WERI-Rb-1 (cell line): Measurements from ENCODE around the gene AGAP1.
"Not testable (repeated sequence)": the region's sequence is repeated elsewhere in the genome, so short reads cannot be mapped to it uniquely, and the experiment has no call there.

Experiments
- DNase-seq: peaks from one replicate; pipeline ENCODE4 v3.0.0-alpha.2; 2020
- H3K27ac ChIP-seq: fragments of 250-450 bp; sonication (Bioruptor Pico); 2 replicates; pipeline ENCODE4 v1.5.1; 2020; ENCODE audit warnings: mild to moderate bottlenecking, moderate library complexity
- H3K27me3 ChIP-seq: fragments of 250-450 bp; sonication (Bioruptor Pico); 2 replicates; pipeline ENCODE4 v1.5.1; 2021; ENCODE audit warnings: mild to moderate bottlenecking, low read depth, moderate library complexity; ENCODE audit not compliant: insufficient read depth, severe bottlenecking
- H3K36me3 ChIP-seq: fragments of 250-450 bp; sonication (Bioruptor Pico); 2 replicates; pipeline ENCODE4 v1.5.1; 2020; ENCODE audit warnings: mild to moderate bottlenecking, moderate library complexity
- H3K4me3 ChIP-seq: 2 replicates; pipeline ENCODE4 v1.5.1; 2011; ENCODE audit warnings: low read depth, mild to moderate bottlenecking, control low read depth, low read length
- H3K9me3 ChIP-seq: fragments of 250-450 bp; sonication (Bioruptor Pico); 2 replicates; pipeline ENCODE4 v1.5.1; 2021; ENCODE audit warnings: mild to moderate bottlenecking, moderate library complexity; ENCODE audit not compliant: severe bottlenecking
- TF ChIP-seq, protein P1 (sequence below): IDR thresholded peaks from 2 replicates; pipeline ENCODE4 v1.5.1; 2011; ENCODE audit warnings: low read depth, mild to moderate bottlenecking, control low read depth, inconsistent platforms, low read length

AGAP1 gene

DNA sequence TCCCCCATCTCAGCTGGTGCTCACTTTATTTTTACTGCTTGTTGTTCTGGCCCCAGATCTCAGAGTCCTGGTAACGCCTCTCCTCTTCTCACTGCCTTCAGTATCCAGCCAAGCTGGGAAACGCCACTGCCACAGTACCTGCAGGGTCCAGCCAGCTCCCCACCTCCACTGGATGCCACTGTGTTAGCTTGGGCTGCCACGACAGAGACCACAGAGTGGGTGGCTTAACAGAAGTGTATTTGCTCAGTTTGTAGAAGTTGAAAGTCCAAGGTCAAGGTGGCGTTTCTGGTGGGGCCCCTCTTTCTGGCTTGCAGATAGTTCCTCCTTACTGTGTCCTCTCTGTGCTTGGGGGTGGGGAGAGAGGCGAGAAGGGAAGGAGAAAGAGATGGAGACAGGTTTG, 107.1 kb downstream of the AGAP1 start:
- Histone ChIP-seq H3K27me3 (no peaks in the 10 kb centered on the region), H3K36me3 (no peaks in the 10 kb centered on the region), H3K27ac (no peak overlapping the region), H3K9me3 (no peaks in the 10 kb centered on the region), H3K4me3 (no peak overlapping the region)
- TF ChIP-seq, protein P1, sequence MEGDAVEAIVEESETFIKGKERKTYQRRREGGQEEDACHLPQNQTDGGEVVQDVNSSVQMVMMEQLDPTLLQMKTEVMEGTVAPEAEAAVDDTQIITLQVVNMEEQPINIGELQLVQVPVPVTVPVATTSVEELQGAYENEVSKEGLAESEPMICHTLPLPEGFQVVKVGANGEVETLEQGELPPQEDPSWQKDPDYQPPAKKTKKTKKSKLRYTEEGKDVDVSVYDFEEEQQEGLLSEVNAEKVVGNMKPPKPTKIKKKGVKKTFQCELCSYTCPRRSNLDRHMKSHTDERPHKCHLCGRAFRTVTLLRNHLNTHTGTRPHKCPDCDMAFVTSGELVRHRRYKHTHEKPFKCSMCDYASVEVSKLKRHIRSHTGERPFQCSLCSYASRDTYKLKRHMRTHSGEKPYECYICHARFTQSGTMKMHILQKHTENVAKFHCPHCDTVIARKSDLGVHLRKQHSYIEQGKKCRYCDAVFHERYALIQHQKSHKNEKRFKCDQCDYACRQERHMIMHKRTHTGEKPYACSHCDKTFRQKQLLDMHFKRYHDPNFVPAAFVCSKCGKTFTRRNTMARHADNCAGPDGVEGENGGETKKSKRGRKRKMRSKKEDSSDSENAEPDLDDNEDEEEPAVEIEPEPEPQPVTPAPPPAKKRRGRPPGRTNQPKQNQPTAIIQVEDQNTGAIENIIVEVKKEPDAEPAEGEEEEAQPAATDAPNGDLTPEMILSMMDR, result no peak
- DNase-seq, result no peak

DNA sequence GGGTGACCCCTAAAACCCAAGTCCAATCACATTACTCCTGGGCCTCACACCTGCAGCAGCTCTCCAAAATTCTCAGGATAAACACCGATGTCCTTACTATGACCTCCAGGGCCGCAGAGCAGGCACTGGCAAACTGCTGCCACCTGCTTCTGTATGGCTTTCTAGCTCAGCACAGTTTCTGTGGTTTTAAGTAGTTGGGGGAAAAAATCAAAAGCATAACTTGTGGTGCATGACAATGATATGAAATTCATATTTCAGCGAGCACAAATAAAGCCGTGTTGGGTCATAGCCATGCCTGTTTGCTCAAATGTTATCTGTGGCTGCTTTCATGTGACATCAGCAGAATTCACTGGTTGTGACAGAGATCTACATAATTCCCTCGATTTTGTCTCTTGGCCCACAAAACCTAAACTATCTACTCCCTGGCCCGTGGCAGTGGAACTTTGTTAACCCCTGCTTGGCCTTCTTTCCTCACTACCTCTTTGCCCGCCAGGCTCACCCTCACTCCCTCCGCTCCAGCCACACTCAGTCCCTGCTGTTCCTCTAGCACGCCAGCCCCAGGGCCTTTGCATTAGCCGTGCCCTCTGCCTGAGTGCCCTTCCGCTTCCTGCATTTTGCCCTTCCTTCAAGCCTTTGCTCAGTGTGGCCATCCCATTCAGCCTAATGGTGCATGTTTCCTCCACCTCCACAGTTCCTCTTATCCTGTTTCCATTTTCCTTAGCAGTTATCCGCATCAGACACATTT, 108.3 kb downstream of the AGAP1 start:
- DNase-seq, result no peak
- H3K27me3 ChIP-seq, result no peaks in the 10 kb centered on the region
- TF ChIP-seq, protein P1, result no peak
- H3K27ac ChIP-seq, result no peak overlapping the region
- H3K9me3 ChIP-seq, result no peaks in the 10 kb centered on the region
- no peak overlapping the region for H3K4me3 ChIP-seq
- no peaks in the 10 kb centered on the region for H3K36me3 ChIP-seq

DNA sequence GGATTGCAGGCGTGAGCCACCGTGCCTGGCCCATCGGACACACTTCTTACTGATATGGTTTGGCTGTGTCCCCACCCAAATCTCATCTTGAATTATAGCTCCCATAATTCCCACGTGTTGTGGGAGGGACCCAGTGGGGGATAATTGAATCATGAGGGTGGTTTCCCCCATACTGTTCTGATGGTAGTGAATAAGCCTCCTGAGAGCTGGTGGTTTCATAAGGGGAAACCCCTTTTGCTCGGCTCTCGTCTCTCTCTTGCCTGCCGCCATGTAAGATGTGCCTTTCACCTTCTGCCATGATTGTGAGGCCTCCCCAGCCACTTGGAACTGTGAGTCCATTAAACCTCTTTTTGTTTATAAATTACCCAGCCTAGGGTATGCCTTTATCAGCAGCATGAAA, 109.1 kb downstream of the AGAP1 start:
- not testable (repeated sequence) for H3K4me3 ChIP-seq, H3K9me3 ChIP-seq, H3K27ac ChIP-seq

DNA sequence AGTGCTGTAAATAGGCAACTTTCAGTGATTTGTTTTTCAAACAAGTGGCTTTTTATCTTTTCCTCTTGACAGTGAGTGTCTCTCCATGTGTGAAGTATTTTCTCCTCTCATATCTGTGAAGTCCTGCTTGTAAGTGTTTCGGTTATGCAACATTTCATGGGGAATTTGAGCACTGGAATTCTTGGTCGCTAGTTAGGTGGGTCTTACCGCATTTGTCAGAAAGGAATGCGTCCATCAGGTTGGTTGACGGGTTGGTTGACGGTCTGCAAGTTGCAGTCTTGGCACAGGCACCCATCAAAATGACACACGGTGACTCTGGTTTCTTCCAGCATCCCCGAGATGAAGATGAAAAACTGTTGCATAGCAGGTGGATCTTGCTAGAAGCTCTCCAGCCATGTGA, 109.8 kb downstream of the AGAP1 start:
- TF ChIP-seq, protein P1, result no peak
- Histone ChIP-seq H3K36me3 (no peaks in the 10 kb centered on the region), H3K9me3 (no peaks in the 10 kb centered on the region), H3K27me3 (no peaks in the 10 kb centered on the region), H3K27ac (no peak overlapping the region), H3K4me3 (no peak overlapping the region)
- no peak for DNase-seq

More for the DNA sequence above, 109.1 kb downstream of the AGAP1 start:
- H3K36me3 ChIP-seq, DNase-seq, H3K27me3 ChIP-seq: not testable (repeated sequence)

DNA sequence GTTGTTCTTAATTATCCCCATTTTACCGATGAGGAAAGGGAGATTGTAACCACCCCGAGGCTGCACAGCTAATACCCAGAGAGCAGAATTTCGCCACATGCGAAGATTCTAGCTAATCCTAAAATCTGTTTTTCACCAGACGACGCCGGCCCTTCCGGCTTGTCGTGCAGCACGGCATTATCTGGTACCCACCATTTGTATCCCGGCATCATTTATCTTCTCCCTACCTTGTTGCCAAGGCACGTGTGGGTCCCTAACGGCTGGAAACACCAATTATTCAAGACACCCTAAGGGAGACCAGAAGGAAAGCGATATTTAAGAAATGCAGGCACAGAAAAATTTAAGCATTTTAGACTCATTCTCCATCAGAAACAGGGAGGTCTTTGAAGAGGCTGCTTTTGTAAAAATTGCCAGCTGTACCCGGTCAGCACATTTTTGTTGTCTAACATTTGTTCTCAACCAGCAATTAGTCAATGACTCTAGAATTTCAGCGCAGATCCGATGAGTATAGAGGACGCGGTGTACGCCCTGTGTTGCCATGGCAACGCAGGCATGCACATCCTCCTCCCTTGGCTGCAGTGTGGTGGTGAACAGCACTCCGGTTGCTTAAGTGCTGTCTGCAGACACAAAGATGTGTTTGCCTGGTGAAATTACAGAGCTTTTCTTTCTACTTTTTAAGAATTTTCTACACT, 111.6 kb downstream of the AGAP1 start:
- TF ChIP-seq, protein P1, result no peak
- no peak overlapping the region for H3K4me3 ChIP-seq
- H3K27me3 ChIP-seq, result no peaks in the 10 kb centered on the region
- no peaks in the 10 kb centered on the region for H3K36me3 ChIP-seq
- DNase-seq, result no peak
- no peaks in the 10 kb centered on the region for H3K9me3 ChIP-seq
- H3K27ac ChIP-seq, result no peak overlapping the region

DNA sequence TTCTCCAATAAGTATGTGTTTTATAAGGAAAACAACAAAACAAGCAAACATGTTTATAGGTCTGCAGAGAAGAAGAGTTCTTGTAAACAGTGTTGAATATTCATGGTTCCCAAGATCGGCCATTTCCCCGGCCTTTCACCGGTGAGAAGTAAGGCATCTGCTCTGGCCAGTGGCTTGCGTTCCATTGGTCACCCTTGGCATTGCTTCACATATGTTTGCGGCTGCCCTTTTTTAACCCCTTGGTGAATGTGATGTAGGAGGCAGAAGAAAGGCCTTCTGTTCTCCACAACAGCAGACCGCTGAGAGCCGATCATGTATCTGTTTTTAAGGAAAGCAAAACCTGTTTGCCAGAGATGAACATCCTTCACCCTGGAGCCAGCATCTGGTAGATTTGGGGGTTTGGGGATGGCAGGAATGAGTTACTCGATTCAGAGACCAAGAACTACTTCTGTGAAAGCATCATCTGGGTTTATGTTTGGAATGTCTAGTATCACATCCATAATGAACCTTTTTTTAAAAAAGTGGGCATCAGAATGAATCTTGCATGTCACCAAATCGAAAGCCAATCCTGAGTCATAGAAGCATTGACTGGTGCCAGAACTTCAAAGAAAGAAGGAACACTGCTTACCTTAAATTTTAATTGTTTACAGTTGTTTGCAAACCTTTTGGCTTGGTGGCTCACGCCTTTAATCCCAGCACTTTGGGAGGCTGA, 112.3 kb downstream of the AGAP1 start:
- Histone ChIP-seq H3K9me3 (no peaks in the 10 kb centered on the region), H3K27me3 (no peaks in the 10 kb centered on the region), H3K36me3 (no peaks in the 10 kb centered on the region), H3K4me3 (no peak overlapping the region), H3K27ac (no peak overlapping the region)
- DNase-seq, result no peak
- TF ChIP-seq, protein P1, result no peak
